ENCODE results near the gene UBXN10. TPM values are rescaled to one million over a fixed set of nuclear protein-coding genes. Genes with fewer than 3 reads are reported as not detected.
"Not testable (repeated sequence)": the region's sequence is repeated elsewhere in the genome, so short reads cannot be mapped to it uniquely, and the experiment has no call there.

UBXN10 gene
- total RNA-seq, 1 donor from 2014 or later: not detected

DNA sequence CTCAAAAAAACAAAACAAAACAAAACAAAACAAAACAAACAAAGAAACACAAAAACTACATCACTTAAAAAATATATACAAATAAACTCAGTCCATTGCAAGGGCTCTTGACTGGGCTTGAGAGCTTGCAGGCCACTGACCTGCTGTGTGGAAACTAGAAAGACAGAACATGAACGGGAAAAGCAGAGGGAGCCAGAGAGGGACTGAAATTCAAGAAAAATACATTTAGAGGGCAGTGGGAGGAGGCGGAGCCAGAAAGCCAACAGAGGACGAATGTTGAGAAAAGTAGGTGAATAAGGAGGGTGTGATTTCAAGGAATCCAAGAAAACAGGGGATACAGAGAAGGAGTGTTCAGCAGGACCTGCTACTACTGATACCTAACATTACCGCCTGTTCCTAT, 41.8 kb downstream of the UBXN10 start:
- Histone ChIP-seq H3K9me3 (no peaks in the 10 kb centered on the region), H3K27ac (no peak overlapping the region), H3K36me3 (no peaks in the 10 kb centered on the region), H3K4me1 (no peaks in the 10 kb centered on the region), H3K4me3 (no peak overlapping the region), H3K27me3 (no peaks in the 10 kb centered on the region)
- no peak for DNase-seq (ENCODE audit: low spot score in 2 of 2)
- intact Hi-C loops (cut with DNase I): no loop called here
- TF ChIP-seq, protein P1, sequence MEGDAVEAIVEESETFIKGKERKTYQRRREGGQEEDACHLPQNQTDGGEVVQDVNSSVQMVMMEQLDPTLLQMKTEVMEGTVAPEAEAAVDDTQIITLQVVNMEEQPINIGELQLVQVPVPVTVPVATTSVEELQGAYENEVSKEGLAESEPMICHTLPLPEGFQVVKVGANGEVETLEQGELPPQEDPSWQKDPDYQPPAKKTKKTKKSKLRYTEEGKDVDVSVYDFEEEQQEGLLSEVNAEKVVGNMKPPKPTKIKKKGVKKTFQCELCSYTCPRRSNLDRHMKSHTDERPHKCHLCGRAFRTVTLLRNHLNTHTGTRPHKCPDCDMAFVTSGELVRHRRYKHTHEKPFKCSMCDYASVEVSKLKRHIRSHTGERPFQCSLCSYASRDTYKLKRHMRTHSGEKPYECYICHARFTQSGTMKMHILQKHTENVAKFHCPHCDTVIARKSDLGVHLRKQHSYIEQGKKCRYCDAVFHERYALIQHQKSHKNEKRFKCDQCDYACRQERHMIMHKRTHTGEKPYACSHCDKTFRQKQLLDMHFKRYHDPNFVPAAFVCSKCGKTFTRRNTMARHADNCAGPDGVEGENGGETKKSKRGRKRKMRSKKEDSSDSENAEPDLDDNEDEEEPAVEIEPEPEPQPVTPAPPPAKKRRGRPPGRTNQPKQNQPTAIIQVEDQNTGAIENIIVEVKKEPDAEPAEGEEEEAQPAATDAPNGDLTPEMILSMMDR (IDR thresholded peaks at IDR 0.05): no peak

DNA sequence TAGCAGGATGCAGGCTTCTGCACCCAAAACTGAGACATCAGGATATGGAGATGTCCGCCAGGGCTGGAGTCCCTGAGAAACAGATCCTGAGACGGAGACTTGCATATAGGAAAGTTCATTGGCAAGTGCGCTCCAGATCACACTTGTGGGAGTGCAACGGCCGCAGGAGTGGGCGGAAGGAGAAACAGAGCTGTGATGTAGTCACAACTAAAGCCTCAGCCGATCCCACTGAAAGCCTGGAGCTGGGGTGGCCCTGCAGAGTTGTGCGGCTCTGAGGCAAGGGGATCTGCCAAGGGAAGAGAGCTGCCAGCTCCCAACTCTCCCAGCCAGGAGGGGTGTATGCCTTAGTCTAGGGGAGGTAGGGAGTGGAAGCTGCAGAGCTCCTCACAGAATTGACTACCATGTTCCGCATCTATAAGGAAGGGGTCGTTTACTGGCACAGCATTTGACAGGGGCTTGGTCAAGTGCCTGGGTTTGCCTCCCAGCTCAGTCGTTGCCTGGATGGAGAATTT, 42.5 kb downstream of the UBXN10 start:
- H3K27ac ChIP-seq: no peak overlapping the region
- H3K4me1 ChIP-seq: no peaks in the 10 kb centered on the region
- no peaks in the 10 kb centered on the region for H3K27me3 ChIP-seq
- intact Hi-C loops (cut with DNase I): no loop called here
- no peak for DNase-seq (ENCODE audit: low spot score in 2 of 2)
- TF ChIP-seq, protein P1 (IDR thresholded peaks at IDR 0.05): no peak
- no peaks in the 10 kb centered on the region for H3K36me3 ChIP-seq
- H3K9me3 ChIP-seq: no peaks in the 10 kb centered on the region
- H3K4me3 ChIP-seq: no peak overlapping the region

DNA sequence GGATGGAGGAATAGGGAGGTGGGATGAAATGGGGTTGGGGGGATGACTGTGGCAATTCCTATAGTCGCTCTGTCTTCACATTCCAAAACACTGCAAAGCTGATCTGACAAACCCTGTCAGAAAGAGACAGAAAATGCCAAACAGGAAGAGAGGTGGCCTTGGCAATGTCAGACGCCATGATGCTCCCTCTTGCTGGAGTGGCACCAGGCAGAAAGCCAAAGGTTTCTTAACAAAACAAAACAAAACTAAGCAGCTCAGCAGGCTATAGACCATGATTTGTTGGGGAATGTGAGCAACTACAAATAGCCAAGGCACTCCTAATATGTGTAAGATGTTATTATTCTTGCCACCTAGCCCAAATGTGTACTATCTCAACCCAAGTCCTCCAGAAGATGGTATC, 43.3 kb downstream of the UBXN10 start:
- H3K27me3 ChIP-seq: peaks cover 5% of the 10 kb centered on the region
- intact Hi-C loops (cut with DNase I): no loop called here

DNA sequence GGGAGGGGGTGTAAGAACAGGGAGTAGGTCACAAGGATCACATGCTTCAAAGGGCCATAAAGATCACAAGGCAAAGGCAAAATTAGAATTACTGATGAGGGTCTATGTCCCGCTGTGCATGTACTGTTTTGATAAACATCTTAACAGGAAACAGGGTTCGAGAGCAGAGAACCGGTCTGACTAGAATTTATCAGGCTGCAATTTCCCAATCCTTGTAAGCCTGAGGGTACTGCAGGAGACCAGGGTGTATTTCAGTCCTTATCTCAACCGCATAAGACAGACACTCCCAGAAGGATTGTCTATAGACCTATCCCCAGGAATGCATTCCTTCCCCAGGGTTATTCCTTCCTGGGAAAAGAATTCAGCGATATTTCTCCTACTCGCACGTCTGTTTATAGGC, 46.7 kb downstream of the UBXN10 start:
- intact Hi-C loops (cut with DNase I); H3K4me1 ChIP-seq; H3K27me3 ChIP-seq; H3K27ac ChIP-seq; H3K4me3 ChIP-seq; H3K36me3 ChIP-seq; H3K9me3 ChIP-seq; DNase-seq (ENCODE audit: low spot score in 2 of 2): not testable (repeated sequence)

More for the DNA sequence above, 43.3 kb downstream of the UBXN10 start:
- no peaks in the 10 kb centered on the region for H3K9me3 ChIP-seq
- no peak for DNase-seq (ENCODE audit: low spot score in 2 of 2)
- no peaks in the 10 kb centered on the region for H3K4me1 ChIP-seq
- H3K36me3 ChIP-seq: no peaks in the 10 kb centered on the region
- TF ChIP-seq, protein P1 (IDR thresholded peaks at IDR 0.05): no peak
- H3K27ac ChIP-seq: no peak overlapping the region
- no peak overlapping the region for H3K4me3 ChIP-seq

DNA sequence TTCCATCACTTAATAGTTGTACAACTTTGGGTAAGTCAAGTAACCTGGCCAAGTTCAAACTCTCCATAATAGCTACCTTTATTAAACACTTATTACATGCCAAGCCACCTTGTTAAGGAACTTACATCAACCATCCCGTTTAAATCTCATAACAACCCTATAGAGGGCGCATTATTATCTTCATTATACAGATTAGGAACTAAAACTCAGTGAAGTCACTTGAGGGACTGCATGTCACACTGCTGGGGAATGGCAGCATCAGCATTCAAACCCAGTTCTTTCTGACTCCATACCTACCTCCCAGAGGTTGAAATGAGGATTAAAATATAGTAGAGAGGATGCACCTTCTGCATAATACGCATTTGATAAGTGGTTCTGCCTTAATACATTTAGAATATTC, 47.5 kb downstream of the UBXN10 start:
- Histone ChIP-seq H3K4me1 (no peaks in the 10 kb centered on the region), H3K9me3 (no peaks in the 10 kb centered on the region), H3K4me3 (no peak overlapping the region), H3K27me3 (peaks cover 5% of the 10 kb centered on the region), H3K36me3 (no peaks in the 10 kb centered on the region), H3K27ac (no peak overlapping the region)
- TF ChIP-seq, protein P1 (IDR thresholded peaks at IDR 0.05): no peak
- intact Hi-C loops (cut with DNase I): no loop called here
- DNase-seq (ENCODE audit: low spot score in 2 of 2): no peak

DNA sequence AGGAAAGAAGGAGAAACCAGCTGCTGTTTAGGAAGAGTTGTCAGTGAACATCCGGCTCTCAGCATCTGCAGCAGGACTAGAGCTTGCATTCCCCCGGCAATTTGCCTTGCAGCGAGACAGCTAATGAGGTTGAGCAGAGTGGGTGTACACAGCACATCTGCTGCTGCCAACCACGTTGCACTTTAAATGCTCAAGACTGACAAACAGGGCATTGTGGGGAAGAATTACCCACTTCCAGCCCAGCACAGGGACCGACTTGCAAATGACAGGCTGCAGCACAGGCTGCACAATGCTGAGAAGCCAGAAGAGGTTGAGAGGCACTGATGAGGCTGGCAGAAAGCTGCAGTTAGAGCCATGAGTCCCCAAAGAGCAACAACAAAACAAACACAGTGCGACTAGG, 48.0 kb downstream of the UBXN10 start:
- no peaks in the 10 kb centered on the region for H3K36me3 ChIP-seq
- no peak overlapping the region for H3K4me3 ChIP-seq
- intact Hi-C loops (cut with DNase I): no loop called here
- DNase-seq (ENCODE audit: low spot score in 2 of 2): no peak
- H3K27me3 ChIP-seq: peaks cover 5% of the 10 kb centered on the region
- no peak overlapping the region for H3K27ac ChIP-seq
- no peaks in the 10 kb centered on the region for H3K9me3 ChIP-seq
- TF ChIP-seq, protein P1 (IDR thresholded peaks at IDR 0.05): no peak
- no peaks in the 10 kb centered on the region for H3K4me1 ChIP-seq

Data from ascending aorta (tissue), 2 donors.